ENCODE results near the gene KCTD5. TPM values are rescaled to one million over a fixed set of nuclear protein-coding genes. Genes with fewer than 3 reads are reported as not detected.

The KCTD5 gene
- total RNA-seq, 6 experiments from 2014 or later = 27.1 to 30.9 (median 28.8) TPM

- Mint-ChIP-seq H3K9me3 (no peaks in the 10 kb centered on the region; the same call in 1 of the 2 replicates), H3K36me3 (ENCODE audit: low read depth) (peaks cover 65% of the 10 kb centered on the region), H3K27ac (peak overlapping the region; percentile 99), H3K4me1 (ENCODE audit: low read depth) (peaks cover 52% of the 10 kb centered on the region), H3K27me3 (ENCODE audit: insufficient read depth) (peaks cover 5% of the 10 kb centered on the region), H3K4me3 (peak overlapping the region; percentile 92)
- TF ChIP-seq CTCF (IDR thresholded peaks at IDR 0.05) = no peak
- peak; percentile 61 for DNase-seq
Observed at GRCh38 chr16:2752850-2753732, 70.8 kb downstream of the KCTD5 start.

GRCh38 chr16:2753733-2754020 is 71.4 kb downstream of the KCTD5 start:
- peaks cover 57% of the 10 kb centered on the region for H3K4me1 Mint-ChIP-seq (ENCODE audit: low read depth)

GRCh38 chr16:2755158-2755557 is 72.8 kb downstream of the KCTD5 start:
- H3K4me3 Mint-ChIP-seq = peak overlapping the region; percentile 92
- peaks cover 66% of the 10 kb centered on the region for H3K4me1 Mint-ChIP-seq (ENCODE audit: low read depth)
- peak overlapping the region; percentile 99; the same call in 1 of the 2 replicates for H3K27ac Mint-ChIP-seq
- peaks cover 82% of the 10 kb centered on the region for H3K36me3 Mint-ChIP-seq (ENCODE audit: low read depth)
- peaks cover 5% of the 10 kb centered on the region for H3K27me3 Mint-ChIP-seq (ENCODE audit: insufficient read depth)
- no peak for TF ChIP-seq CTCF (IDR thresholded peaks at IDR 0.05)
- no peaks in the 10 kb centered on the region; the same call in 1 of the 2 replicates for H3K9me3 Mint-ChIP-seq
- no peak for DNase-seq

More at GRCh38 chr16:2753733-2754020, 71.4 kb downstream of the KCTD5 start:
- Mint-ChIP-seq H3K36me3 (ENCODE audit: low read depth) (peaks cover 71% of the 10 kb centered on the region), H3K27ac (peak overlapping the region; percentile 99), H3K27me3 (ENCODE audit: insufficient read depth) (peaks cover 5% of the 10 kb centered on the region), H3K9me3 (no peaks in the 10 kb centered on the region; the same call in 1 of the 2 replicates), H3K4me3 (peak overlapping the region; percentile 92)
- no peak for DNase-seq
- TF ChIP-seq CTCF (IDR thresholded peaks at IDR 0.05) = no peak

GRCh38 chr16:2756288-2757015 is 74.1 kb downstream of the KCTD5 start:
- peaks cover 70% of the 10 kb centered on the region for H3K4me1 Mint-ChIP-seq (ENCODE audit: low read depth)
- no peaks in the 10 kb centered on the region; the same call in 1 of the 2 replicates for H3K9me3 Mint-ChIP-seq
- H3K4me3 Mint-ChIP-seq = no peak overlapping the region
- DNase-seq = no peak
- peaks cover 85% of the 10 kb centered on the region for H3K36me3 Mint-ChIP-seq (ENCODE audit: low read depth)
- no peak for TF ChIP-seq CTCF (IDR thresholded peaks at IDR 0.05)
- peak overlapping the region; percentile 30 for H3K27ac Mint-ChIP-seq
- peaks cover 5% of the 10 kb centered on the region for H3K27me3 Mint-ChIP-seq (ENCODE audit: insufficient read depth)

GRCh38 chr16:2757344-2757743 is 75.0 kb downstream of the KCTD5 start:
- Mint-ChIP-seq H3K9me3 (peaks cover 3% of the 10 kb centered on the region; the same call in 1 of the 2 replicates), H3K27me3 (ENCODE audit: insufficient read depth) (peaks cover 5% of the 10 kb centered on the region), H3K4me3 (no peak overlapping the region; the same call in 1 of the 2 replicates), H3K27ac (peak overlapping the region; percentile 30), H3K36me3 (ENCODE audit: low read depth) (peaks cover 88% of the 10 kb centered on the region), H3K4me1 (ENCODE audit: low read depth) (peaks cover 64% of the 10 kb centered on the region)
- no peak for DNase-seq
- TF ChIP-seq CTCF (IDR thresholded peaks at IDR 0.05) = no peak

Other genes starting within 250 kb of the KCTD5 start
- gene TEDC2, start 222.4 kb upstream of the KCTD5 start, total RNA-seq (2021; fragmentation: NEBNext Ultra II Directional; extraction: Animal tissue kit (Norgen Biotek cat#: 25700)) = 1 to 10 TPM; 3.6 to 8.3 (median 8.0) TPM
- gene NTN3, start 211.2 kb upstream of the KCTD5 start, total RNA-seq (2021; fragmentation: NEBNext Ultra II Directional; extraction: Animal tissue kit (Norgen Biotek cat#: 25700)) = under 1 TPM; 0.22 to 0.47 (median 0.33) TPM
- gene TBC1D24, start 207.4 kb upstream of the KCTD5 start, total RNA-seq (2021; fragmentation: NEBNext Ultra II Directional; extraction: Animal tissue kit (Norgen Biotek cat#: 25700)) = 10 to 100 TPM; 15.8 to 30.3 (median 19.0) TPM
- 100 to 1,000 TPM; 303 to 341 (median 309) TPM for gene ATP6V0C, start 168.6 kb upstream of the KCTD5 start, total RNA-seq (2021; fragmentation: NEBNext Ultra II Directional; extraction: Animal tissue kit (Norgen Biotek cat#: 25700))
- 10 to 100 TPM; 15.6 to 19.3 (median 18.6) TPM for gene AMDHD2, start 162.2 kb upstream of the KCTD5 start, total RNA-seq (2021; fragmentation: NEBNext Ultra II Directional; extraction: Animal tissue kit (Norgen Biotek cat#: 25700))
- gene CEMP1, start 151.1 kb upstream of the KCTD5 start, total RNA-seq (2021; fragmentation: NEBNext Ultra II Directional; extraction: Animal tissue kit (Norgen Biotek cat#: 25700)) = not detected
- 10 to 100 TPM; 34.2 to 43.8 (median 37.0) TPM for gene PDPK1, start 144.5 kb upstream of the KCTD5 start, total RNA-seq (2021; fragmentation: NEBNext Ultra II Directional; extraction: Animal tissue kit (Norgen Biotek cat#: 25700))
- under 1 TPM; 0.17 to 0.43 (median 0.31) TPM for gene PRSS27, start 37.7 kb downstream of the KCTD5 start, total RNA-seq (2021; fragmentation: NEBNext Ultra II Directional; extraction: Animal tissue kit (Norgen Biotek cat#: 25700))
- 100 to 1,000 TPM; 223 to 317 (median 269) TPM for gene SRRM2, start 70.1 kb downstream of the KCTD5 start, total RNA-seq (2021; fragmentation: NEBNext Ultra II Directional; extraction: Animal tissue kit (Norgen Biotek cat#: 25700))
- 100 to 1,000 TPM; 329 to 403 (median 352) TPM for gene ELOB, start 94.8 kb downstream of the KCTD5 start, total RNA-seq (2021; fragmentation: NEBNext Ultra II Directional; extraction: Animal tissue kit (Norgen Biotek cat#: 25700))
- gene PRSS33, start 105.0 kb downstream of the KCTD5 start, total RNA-seq (2021; fragmentation: NEBNext Ultra II Directional; extraction: Animal tissue kit (Norgen Biotek cat#: 25700)) = not detected
- not detected for gene PRSS41, start 115.9 kb downstream of the KCTD5 start, total RNA-seq (2021; fragmentation: NEBNext Ultra II Directional; extraction: Animal tissue kit (Norgen Biotek cat#: 25700))
- not detected for gene PRSS21, start 134.7 kb downstream of the KCTD5 start, total RNA-seq (2021; fragmentation: NEBNext Ultra II Directional; extraction: Animal tissue kit (Norgen Biotek cat#: 25700))
- gene ZG16B, start 147.8 kb downstream of the KCTD5 start, total RNA-seq (2021; fragmentation: NEBNext Ultra II Directional; extraction: Animal tissue kit (Norgen Biotek cat#: 25700)) = under 1 TPM in 4 of 6 experiments, not detected in 2; 0.41 to 0.68 (median 0.46) TPM
- gene PRSS22, start 175.6 kb downstream of the KCTD5 start, total RNA-seq (2021; fragmentation: NEBNext Ultra II Directional; extraction: Animal tissue kit (Norgen Biotek cat#: 25700)) = not detected
- 10 to 100 TPM; 24.5 to 29.3 (median 26.1) TPM for gene FLYWCH2, start 200.7 kb downstream of the KCTD5 start, total RNA-seq (2021; fragmentation: NEBNext Ultra II Directional; extraction: Animal tissue kit (Norgen Biotek cat#: 25700))
- 10 to 100 TPM; 30.3 to 34.9 (median 33.7) TPM for gene FLYWCH1, start 229.4 kb downstream of the KCTD5 start, total RNA-seq (2021; fragmentation: NEBNext Ultra II Directional; extraction: Animal tissue kit (Norgen Biotek cat#: 25700))